NOMO-1 treated with DMSO at 0.1 percent for 48 hours (cell line): ENCODE data around the gene ATP6V1G3.
"Not testable (repeated sequence)": the region's sequence is repeated elsewhere in the genome, so short reads cannot be mapped to it uniquely, and the experiment has no call there.

Source experiments
- DNase-seq: peaks from one replicate; lab custom pipeline; 2025; ENCODE audit not compliant: unreplicated experiment; lab: John Stamatoyannopoulos, UW

The ATP6V1G3 gene

DNA sequence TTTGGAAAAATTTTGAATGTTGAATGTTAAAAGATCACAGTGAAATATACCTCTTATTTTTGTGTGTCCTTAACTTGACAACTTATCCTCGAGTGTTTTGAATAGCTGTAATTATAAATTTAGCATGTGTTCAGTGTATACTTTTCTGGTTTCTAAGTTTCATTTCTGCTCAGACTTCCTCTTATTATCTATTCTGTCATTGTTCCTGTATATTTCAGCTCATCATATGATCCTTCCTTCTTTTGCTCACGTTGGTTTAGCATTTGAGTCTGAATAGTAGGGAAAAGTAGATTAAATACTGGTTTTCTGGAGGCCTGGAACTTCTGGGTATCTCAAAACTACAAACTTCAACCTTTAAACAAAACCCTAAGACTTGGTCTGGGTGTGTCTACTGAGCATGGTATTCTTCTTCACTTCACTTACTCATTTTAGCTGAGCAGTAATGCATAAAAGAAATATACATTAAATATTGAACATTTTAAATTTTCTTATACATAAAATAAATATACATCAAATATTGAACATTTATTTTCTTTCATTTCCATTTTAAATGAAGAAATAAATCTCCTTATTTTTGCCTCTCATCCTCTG is 3.3 kb upstream of the ATP6V1G3 start:
- DNase-seq, result peak; percentile 87

DNA sequence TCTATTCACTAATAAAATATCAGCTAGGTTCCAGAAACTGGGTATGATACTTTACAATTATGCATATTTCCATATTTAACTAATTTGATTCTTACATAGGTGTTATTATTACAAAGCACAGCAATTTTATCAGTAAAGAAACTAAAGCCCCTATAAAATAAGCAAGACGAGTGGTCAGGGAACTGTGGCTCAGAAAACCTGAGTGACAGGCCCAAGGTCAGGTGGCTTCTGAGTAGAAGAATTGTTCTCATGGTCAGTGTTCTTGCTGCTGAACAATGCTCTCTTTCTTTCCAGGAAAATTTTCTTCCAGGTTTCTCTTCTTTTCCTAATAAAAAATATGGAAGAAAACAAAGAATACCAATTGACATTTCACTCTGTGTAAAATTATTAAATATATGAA is 2.2 kb upstream of the ATP6V1G3 start:
- no peak for DNase-seq

DNA sequence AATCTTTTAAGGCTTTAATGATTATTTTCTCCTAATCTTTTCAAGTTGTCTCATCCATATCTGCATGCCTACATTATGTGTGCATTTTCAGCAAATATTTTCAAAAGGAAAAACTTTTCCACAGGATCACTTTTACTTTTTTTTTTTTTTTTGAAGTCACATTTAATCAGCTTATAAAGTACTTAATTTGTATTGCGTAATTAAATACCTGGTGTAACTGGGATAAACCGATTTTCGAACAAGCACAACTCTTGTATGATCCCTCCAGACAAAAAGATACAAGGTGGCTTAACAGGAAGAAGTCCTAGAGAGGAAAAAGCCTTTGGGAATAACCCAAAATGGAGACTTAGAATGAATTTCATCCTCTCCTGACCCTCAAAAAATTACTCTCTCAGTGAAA is 1.3 kb upstream of the ATP6V1G3 start:
- no peak for DNase-seq

DNA sequence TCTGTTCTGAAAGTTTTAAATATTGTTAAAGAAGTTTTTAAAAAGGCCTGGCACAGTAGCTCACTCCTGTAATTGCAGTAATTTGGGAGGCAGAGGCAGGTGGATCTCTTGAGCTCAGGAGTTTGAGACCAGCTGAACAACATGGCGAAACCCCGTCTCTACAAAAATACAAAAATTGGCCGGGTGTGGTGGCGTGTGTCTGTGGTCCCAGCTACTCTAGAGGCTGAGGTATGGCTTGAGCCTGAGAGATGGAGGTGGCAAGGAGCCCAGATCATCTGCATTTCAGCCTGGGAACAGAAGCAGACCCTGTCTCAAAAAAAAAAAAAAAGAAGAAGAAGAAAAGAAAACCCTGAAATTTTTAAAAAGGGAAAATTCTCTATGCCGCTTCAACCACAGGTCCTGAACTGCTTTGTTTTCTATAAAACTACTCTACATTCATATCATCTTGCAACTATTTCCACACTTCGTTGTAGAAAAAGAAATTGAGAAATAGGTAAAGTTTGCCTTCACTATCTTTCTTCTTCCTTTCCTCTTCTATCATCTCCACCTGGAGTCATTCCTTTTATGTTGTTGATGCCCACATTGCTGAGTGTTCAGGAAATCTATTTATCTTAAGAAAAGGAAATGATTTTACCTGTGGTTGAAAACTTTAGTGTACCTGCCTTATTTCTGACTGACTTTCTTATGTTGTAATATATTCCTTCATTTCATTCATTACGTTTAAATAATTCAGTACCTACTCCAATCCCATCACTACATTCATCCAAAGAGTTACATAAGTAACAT is 1.7 kb downstream of the ATP6V1G3 start:
- DNase-seq, result no peak

DNA sequence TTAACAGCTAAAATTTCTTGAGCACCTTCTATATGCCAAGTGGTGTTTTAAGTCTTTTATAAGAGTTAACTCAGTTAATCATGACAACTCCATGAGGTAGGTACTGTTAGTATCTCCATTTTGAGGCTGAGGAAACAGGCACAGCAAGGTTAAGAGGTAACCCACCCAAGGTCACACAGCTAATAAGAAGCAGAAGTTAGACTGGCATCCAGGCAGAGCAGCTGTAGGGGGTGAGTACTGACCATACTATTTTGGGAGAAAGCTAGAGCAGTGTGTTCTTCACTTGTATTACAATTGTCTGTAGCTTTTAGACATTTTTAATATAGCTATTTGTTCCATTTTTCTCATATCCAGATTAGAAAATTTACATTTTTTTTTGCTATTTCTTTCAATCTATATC is 4.8 kb downstream of the ATP6V1G3 start:
- no peak for DNase-seq

DNA sequence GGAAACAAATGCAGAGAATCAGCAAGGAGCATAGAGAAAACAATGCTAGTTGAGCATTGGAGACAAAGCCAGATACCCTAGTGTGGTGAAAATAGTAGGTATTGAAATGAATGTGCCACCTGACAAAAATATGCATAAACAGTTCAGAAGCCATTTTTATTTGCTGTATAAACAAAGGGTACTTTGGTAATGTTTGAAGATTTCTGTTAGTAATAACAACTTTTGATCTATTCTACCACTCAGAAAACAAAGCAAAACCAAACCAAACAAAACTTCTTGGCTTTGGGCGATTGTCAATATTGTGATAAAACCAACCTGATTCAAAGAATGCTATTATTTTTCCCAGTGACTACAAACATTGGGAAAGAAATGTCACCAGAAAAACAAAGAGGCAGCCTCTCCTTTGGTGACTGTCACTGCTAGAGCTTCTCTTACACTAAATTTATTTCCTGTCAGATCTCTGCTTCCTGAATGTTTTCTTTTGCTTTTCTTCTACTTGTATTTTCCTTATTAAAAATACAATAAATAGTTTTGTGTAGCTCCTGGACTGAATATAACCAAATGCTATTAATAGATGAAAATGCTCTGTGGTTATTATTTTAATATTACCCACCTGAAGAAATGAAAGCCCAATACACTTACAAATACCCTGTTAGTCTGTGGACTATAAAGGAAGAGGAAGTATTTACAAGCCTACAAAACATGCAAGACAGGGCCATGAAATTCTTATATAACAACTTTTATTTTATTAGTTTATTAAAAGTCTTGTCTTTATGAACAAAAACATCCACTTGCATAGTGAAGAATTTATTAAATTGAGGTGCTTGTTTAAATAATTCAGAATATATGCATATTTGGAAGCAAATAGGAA is 5.7 kb downstream of the ATP6V1G3 start:
- DNase-seq, result peak; percentile 66

DNA sequence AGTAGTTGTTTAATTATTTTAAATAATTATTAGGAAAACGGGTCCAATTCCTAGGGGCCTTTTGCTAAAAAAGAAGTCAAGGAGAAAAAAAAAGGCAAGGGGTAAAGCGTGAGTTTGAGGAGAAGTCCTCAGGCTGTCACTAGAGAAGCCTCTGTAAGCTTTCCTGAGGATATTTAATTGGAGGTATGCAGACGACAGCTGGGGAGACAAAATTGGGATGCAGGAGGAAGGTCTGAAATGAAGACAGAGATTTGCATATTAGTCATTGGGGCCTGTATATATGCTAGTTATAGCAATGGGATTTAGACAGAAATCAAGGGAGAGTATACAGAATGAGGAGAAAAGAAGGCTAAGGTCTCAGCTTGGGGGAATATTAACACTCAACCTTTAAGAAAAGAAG is 8.6 kb downstream of the ATP6V1G3 start:
- DNase-seq, result no peak

DNA sequence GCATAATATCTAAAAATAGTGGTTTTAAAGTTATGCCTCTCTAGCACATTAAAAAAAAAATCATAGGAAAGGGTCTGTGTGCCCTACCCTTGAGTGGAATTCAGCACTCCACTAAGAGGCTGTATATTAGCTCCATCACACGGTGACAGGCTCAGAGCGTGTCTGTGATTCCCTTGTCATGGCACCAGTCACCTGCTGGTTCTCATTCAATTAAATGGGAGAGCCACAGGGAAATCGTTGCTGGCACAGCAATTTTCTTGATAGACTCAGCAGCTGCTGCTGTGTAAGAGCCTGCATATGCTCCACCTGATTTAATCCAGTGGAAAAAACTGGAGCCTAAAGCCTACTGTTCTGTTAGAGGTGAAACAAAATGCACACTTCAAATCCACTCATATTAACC is 9.5 kb downstream of the ATP6V1G3 start:
- DNase-seq, result no peak

DNA sequence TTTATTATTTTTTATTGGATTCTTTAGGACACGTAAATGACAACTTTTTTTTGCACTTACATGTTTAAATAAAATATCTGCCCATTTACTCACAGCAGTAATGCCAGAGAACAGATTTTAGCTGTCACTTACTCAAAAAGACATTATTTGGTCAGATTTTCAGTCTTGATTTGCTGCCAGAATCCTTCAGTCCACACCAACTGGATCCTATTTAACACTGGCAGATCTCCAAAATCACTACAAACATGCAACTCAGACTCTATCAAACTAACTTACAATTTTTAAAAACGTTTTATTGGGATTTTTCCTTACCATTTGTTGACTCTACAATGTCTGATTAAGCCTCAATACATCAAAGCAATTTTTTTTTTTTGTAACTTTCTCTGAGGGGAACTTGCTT is 11.1 kb downstream of the ATP6V1G3 start:
- DNase-seq, result no peak

DNA sequence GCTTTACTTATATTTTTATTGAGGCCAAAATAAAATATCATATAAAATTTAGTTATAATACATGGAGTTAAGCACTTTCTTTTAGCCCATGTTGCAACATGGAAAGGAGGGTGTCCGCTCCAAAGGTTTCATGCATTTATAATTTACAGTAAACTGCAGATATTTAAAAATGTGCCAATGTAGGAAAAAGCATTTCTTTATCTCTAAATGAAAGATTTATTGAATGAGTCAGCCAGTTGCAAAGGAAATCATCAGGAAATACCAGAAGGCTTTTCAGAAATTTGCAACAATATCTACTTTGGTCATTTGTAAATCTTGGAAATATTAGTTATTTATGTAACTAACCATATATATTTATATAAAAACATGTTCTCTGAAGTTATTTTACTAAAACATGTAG is 12.1 kb downstream of the ATP6V1G3 start:
- DNase-seq, result no peak

DNA sequence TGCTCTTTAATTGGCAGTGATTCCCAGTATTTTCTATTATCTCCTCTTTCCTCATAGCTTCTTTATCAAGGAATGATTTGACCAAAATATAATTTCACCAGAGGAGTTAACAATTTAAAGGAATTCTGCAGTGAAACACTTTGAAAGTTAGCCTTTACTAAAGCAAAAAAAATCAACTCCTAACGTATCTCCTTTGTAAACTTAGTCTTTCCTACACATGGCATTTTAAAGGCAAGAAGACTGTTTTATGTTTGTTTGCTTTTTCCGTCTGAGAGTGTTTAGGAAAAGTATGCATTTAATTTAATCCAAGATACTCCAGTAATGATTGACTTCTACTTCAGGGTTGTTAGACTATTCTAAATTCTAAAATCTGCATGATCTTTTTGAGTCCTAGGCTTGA is 15.9 kb downstream of the ATP6V1G3 start:
- no peak for DNase-seq

DNA sequence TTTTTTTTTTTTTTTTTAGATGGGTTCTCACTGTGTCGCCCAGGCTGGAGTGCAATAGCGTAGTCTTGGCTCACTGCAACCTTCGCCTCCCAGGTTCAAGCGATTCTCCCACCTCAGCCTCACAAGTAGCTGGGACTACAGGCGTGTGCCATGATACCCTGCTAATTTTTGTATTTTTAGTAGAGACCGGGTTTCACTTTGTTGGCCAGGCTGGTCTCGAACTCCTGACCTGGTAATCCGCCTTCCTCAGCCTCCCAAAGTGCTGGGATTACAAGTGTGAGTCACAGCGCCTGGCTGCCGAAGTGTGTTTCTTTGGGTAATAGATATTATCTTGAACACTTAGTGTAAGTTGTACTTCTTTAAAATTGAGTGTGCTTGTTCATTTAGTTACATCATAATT is 16.4 kb downstream of the ATP6V1G3 start:
- DNase-seq, result not testable (repeated sequence)

DNA sequence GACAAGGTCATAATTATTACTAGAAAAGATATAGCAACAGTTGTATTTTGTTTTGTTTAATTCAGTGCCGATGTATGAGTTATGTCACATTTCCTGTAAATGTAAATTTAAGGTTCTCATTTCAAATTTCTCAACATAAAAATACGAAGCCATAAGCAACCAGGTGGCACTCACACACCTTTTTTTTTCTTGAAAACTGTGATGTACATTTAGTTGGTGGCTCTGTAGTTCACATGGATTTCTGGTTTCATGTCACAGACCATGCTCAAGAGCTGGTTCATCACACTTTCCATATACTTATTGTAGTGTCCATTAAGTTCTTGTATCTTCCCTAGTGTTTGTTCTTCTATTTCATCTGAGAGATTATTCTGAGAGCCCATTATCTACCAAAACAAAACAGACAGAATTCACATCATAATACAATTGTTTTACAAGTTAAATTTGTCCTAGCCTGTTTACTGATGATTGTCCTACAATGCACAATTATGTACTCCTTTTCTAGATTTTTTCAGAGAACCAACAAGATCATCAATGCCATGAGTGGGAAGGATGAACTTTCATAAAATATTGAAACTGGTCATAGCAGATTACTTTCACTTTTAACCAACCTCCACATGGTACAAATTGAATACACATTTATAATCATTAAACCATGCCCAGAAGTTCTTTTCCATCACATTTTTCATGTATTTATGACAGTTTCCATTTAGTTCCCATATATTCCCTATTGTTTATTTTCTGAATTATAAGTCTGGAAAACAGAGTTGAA is 17.1 kb downstream of the ATP6V1G3 start:
- DNase-seq, result no peak

DNA sequence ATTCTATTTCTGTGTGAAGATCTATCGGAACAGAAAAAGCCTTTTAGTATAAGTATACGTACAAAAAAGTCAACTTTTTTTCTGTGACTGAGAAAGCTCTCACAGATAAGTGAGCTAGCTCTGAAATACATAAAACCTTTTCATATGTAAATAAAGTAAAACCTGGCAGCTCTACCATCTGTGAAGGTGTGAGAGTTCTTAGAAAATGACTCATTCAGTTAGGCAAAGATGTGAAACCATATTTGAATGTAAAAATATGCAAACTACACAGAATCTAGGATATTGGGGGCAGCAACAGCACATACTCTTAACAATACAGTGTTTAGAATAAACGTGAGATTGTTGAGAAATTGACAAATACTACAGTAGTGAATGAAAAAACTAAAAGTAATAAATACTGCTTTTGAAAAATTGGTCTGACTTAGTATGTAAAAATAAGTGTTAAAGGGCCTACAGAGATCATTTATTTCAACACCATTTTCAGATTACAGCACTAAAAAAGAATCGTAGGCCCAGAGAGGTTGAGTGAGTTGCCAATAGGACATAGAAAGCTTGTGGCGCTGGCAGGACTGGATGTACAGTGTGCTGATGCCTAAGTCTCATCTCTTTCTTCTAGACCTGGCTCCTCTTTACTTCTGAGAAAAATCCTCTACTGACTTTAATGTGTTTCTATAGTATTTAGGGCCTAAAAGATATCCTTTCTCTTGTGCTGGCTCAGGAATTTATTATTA is 19.8 kb downstream of the ATP6V1G3 start:
- DNase-seq, result no peak

DNA sequence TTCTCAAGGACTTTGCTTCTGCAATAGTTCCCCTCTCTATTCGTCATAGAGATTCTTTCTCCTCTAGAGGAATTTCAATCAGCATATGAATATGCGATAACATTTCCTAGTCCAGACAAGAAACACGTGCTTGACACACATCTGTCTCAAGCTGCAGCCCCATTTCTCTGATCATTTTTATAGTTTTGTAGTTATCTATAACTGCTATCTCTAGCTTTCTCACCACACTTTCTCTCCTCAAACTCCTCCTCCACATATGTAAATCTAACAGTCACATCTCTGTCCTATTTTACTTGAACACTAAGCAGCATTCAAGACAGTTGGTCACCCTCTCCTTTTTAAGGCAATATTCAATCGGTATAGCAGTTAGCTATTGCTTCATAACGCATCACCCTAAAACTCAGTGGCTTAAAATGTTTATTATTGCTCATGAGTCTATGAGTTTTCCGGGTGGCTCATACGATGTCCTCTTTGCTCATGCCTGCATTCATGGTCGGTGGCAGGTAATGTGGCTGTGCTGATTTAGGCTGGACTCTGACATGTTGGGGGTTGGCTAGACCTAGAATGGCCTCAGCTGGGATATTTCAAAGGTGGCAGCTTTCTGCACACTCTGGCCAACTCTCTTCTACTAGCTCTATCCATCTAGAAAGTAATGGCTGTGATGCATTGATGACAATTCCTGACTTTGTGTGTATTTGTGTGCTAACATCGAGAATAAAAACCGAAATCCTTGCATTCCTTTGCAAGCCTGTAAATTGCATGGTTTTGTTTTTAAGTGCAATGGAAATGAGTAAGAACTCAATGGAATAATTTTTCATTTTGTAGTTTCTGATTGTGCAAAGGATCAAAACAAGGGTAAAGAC is 20.6 kb downstream of the ATP6V1G3 start:
- no peak for DNase-seq

DNA sequence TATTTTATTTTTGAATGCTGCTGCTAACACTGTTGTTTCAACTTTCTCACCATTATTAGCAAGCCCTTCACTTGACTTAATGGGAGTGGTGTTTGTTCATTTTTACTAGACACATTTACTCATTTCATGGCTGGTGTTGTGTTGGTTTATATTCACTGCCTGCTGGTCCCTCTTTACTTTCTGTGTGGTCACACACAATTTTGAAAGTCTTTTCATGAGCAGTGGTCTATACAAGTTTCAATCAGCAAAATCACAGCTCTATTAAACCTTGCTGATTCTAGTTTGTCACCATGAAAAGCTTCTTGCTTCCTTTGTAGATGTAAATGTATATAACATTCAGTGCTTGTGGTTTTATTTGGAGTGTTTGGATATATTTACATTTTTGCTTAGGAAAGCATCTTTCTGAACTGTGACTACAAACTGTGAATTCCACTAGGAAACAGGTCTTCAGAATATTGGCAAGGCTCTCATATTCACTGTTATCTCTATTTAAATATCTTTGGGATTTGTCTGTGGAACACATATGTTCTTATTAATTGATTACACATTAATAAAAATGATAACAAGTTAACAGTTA is 22.8 kb downstream of the ATP6V1G3 start:
- no peak for DNase-seq

DNA sequence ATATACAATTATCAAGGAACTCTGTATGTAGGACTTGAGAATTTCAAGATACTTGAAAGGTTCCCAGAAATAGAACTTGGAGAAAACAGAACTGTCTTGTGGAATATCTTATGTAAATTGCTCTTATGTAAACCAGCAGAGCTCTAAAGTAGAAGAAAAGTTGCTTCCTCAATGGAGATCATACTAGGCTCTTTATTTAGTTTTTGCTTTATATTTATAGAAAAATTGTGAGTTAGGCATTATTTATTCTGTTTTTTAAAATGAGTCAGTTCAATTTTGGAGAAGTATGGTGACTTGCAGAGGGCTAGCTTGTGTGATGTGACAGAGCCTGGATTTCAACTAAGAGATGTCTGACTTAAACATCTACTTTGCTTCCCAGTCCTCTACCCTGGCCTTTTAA is 40.4 kb downstream of the ATP6V1G3 start:
- no peak for DNase-seq

DNA sequence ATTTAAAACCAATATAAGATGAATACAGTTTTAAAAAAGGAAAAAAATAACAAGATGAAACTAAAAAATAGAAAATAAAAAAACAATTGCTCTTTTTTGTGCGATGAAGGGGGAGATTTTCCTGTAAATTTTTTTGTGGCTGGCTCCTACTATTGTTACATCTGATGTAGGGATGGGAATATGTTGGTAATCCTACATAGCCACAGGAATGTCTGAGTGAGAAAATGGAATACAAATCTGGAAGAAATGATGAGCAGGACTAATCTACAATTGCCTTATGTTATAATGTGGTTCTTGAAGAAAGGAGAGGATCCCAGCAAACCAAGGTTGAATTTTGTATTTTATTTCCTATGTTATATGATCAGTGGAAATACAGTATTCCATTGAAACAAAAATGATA is 40.9 kb downstream of the ATP6V1G3 start:
- no peak for DNase-seq

DNA sequence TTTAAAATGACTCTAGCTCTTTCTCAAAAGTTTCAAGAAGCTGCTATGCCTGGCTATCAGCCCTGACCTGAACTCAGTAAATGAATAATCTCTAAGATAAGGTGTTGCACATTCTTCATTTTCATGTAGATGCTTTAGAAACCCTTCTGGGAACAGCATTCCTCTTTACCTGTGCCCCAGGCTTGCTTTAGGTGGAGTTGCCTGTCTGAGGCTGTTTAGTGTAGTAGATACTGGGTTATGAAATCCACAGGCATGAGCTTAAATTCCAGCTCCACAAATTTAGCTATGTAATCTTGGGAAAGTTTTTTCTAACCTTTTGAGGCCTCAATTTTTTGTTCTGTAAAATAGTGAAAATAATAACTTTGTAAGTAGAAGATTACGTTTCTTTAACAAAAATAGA is 41.6 kb downstream of the ATP6V1G3 start:
- no peak for DNase-seq

DNA sequence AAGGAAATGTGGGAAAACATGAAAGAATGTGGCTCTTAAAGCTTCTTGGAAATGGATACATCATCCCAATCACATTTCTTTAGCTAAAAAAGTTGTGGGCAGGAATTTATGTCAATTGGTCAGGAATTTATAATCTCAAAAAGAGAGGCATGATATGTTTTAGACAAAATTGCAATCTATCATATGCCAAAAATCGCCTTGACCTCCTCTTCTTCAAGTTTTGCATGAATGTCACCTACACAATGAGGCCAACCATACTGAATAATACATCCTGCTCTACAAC is 42.4 kb downstream of the ATP6V1G3 start:
- DNase-seq, result no peak
